ENCODE measurements around the gene NUDT1. TPM values are rescaled to one million over a fixed set of nuclear protein-coding genes. Genes with fewer than 3 reads are reported as not detected.

Gene NUDT1
- total and polyA plus RNA-seq, 2 donors (not counting 3 experiments of a cell fraction or from before 2014, with no cell fraction given), result 23.9 to 25.9 TPM

DNA sequence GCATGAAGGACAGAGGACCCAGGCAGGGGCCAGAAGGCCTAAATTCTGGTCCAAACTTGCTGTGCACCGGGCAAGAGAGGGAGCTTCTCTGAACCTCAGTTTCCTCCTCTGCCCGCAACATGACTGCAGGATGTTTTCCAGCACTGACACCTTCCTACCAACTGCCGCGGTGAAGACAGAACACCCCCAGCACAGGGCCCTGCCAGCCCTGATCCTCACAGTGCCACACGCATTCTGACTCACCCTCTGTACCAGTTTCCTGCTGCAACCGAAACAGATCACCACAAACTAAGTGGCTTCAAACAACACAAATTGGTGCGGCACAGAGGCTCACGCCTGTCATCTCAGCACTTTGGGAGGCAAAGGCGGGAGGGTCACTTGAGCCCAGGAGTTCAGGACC lies 27.4 kb upstream of the NUDT1 start:
- FAIRE-seq (no peak), DNase-seq (ENCODE audit: low read depth, low spot score) (no peak)
- Histone ChIP-seq H3K36me3 (ENCODE audit: control insufficient read depth in 2 of 2, extremely low read depth in 1 of 2, insufficient read depth in 2 of 2, low read length in 2 of 2) (peaks cover 7 to 39% of the 10 kb centered on the region in 2 experiments), H3K27ac (ENCODE audit: insufficient read depth, low read depth, low read length) (no peak overlapping the region), H3K4me1 (ENCODE audit: control insufficient read depth, extremely low read depth, insufficient read depth, low read length) (no peaks in the 10 kb centered on the region), H3K9ac (replicated peaks; ENCODE audit: extremely low read depth, insufficient read depth, low read length) (no peak overlapping the region), H2AFZ (ENCODE audit: low read depth, low read length) (no peak overlapping the region), H3K4me3 (replicated peaks in 1 of 3; ENCODE audit: insufficient read depth in 1 of 3, low read depth in 1 of 3, low read length in 3 of 3) (no peak overlapping the region), H4K20me1 (replicated peaks; ENCODE audit: control insufficient read depth, extremely low read depth, insufficient read depth, low read length) (no peaks in the 10 kb centered on the region), H3K9me1 (replicated peaks; ENCODE audit: control insufficient read depth, extremely low read depth, insufficient read depth, low read length) (no peaks in the 10 kb centered on the region), H3K4me2 (ENCODE audit: insufficient read depth, low read length) (no peak overlapping the region), H3K79me2 (ENCODE audit: control insufficient read depth, insufficient read depth, low read length) (no peaks in the 10 kb centered on the region), H3K9me3 (replicated peaks; ENCODE audit: control insufficient read depth, insufficient read depth, low read length) (no peaks in the 10 kb centered on the region), H3K27me3 (ENCODE audit: control insufficient read depth in 2 of 2, insufficient read depth in 2 of 2, low read length in 2 of 2) (no peaks in the 10 kb centered on the region)
- POLR2A ChIA-PET, result no interaction called here
- dilution Hi-C loops (cut with MboI; ENCODE audit: extremely low pct_ligation_motif_present, low sequenced_read_pairs), result no loop called here
- TF ChIP-seq JUN (IDR thresholded peaks at IDR 0.05; ENCODE audit: borderline replicate concordance, insufficient read depth, insufficient read length, low read depth) (no peak), POLR2A (IDR thresholded peaks at IDR 0.05; ENCODE audit: low read depth, low read length) (no peak), MYC (IDR thresholded peaks at IDR 0.05; ENCODE audit: low read depth, low read length) (no peak), POLR2AphosphoS5 (IDR thresholded peaks at IDR 0.05; ENCODE audit: insufficient read depth, low read depth, low read length) (no peak), EZH2 (IDR thresholded peaks at IDR 0.05; ENCODE audit: borderline replicate concordance, low read depth, low read length, severe bottlenecking) (no peak), FOS (IDR thresholded peaks at IDR 0.05; ENCODE audit: borderline replicate concordance, insufficient read depth, low read length) (no peak), GATA2 (IDR thresholded peaks at IDR 0.05; ENCODE audit: insufficient read depth, insufficient read length, low read depth, low read length) (no peak)
- TF ChIP-seq, protein P1, sequence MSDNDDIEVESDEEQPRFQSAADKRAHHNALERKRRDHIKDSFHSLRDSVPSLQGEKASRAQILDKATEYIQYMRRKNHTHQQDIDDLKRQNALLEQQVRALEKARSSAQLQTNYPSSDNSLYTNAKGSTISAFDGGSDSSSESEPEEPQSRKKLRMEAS (IDR thresholded peaks at IDR 0.05; ENCODE audit: insufficient read depth, insufficient read length), result no peak
- TF ChIP-seq, protein P2, sequence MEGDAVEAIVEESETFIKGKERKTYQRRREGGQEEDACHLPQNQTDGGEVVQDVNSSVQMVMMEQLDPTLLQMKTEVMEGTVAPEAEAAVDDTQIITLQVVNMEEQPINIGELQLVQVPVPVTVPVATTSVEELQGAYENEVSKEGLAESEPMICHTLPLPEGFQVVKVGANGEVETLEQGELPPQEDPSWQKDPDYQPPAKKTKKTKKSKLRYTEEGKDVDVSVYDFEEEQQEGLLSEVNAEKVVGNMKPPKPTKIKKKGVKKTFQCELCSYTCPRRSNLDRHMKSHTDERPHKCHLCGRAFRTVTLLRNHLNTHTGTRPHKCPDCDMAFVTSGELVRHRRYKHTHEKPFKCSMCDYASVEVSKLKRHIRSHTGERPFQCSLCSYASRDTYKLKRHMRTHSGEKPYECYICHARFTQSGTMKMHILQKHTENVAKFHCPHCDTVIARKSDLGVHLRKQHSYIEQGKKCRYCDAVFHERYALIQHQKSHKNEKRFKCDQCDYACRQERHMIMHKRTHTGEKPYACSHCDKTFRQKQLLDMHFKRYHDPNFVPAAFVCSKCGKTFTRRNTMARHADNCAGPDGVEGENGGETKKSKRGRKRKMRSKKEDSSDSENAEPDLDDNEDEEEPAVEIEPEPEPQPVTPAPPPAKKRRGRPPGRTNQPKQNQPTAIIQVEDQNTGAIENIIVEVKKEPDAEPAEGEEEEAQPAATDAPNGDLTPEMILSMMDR (IDR thresholded peaks at IDR 0.05; ENCODE audit: extremely low read depth in 1 of 2, insufficient read depth in 1 of 2, low read depth in 1 of 2, low read length in 2 of 2), result no peak
- intact Hi-C loops (cut with micrococcal nuclease), result no loop called here
- BruUV-seq (replicated peaks), result no TSS peak
- CTCF ChIA-PET, result no interaction called here

All from endothelial cell of umbilical vein (primary cell).